ACHN (cell line): ENCODE data around the gene MPHOSPH6.
A peak's percentile ranks its signal among the peaks of the same experiment; 100 is the strongest.
"Not testable (repeated sequence)": the region's sequence is repeated elsewhere in the genome, so short reads cannot be mapped to it uniquely, and the experiment has no call there.

Source experiments
- DNase-seq: peaks from one replicate; pipeline ENCODE4 v3.0.0-alpha.2; 2015
- in situ Hi-C: cut with HindIII; loops from 2 replicates; pipeline ENCODE4 v1.10.0; 2017; ENCODE audit warnings: low sequenced_read_pairs, low pct_ligation_motif_present, low pct_unique_long_range_greater_than_20kb

Gene MPHOSPH6

GRCh38 chr16:82136956-82137821, 32.8 kb downstream of the MPHOSPH6 start:
- DNase-seq: no peak
- in situ Hi-C loops: no loop called here

- in situ Hi-C loops: no loop called here
Measured at GRCh38 chr16:82135844-82136243, 34.2 kb downstream of the MPHOSPH6 start.

GRCh38 chr16:82134846-82135245, 35.2 kb downstream of the MPHOSPH6 start:
- in situ Hi-C loops: no loop called here
- no peak for DNase-seq

More at GRCh38 chr16:82135844-82136243, 34.2 kb downstream of the MPHOSPH6 start:
- peak; percentile 76 for DNase-seq

- in situ Hi-C loops: no loop called here
- no peak for DNase-seq
Measured at GRCh38 chr16:82133798-82134197, 36.2 kb downstream of the MPHOSPH6 start.

GRCh38 chr16:82129881-82130280, 40.1 kb downstream of the MPHOSPH6 start:
- DNase-seq: no peak
- in situ Hi-C loops: no loop called here

GRCh38 chr16:82124651-82125050, 45.4 kb downstream of the MPHOSPH6 start:
- in situ Hi-C loops: no loop called here
- DNase-seq: no peak

- DNase-seq: no peak
- in situ Hi-C loops: no loop called here
Measured at GRCh38 chr16:82119405-82119804, 50.6 kb downstream of the MPHOSPH6 start.

- no peak for DNase-seq
- in situ Hi-C loops: no loop called here
Measured at GRCh38 chr16:82118749-82119148, 51.3 kb downstream of the MPHOSPH6 start.

GRCh38 chr16:82116535-82116934, 53.5 kb downstream of the MPHOSPH6 start:
- in situ Hi-C loops: no loop called here
- DNase-seq: no peak

GRCh38 chr16:82113741-82114140, 56.3 kb downstream of the MPHOSPH6 start:
- in situ Hi-C loops: no loop called here
- no peak for DNase-seq

GRCh38 chr16:82111944-82112343, 58.1 kb downstream of the MPHOSPH6 start:
- in situ Hi-C loops: no loop called here
- DNase-seq: no peak

GRCh38 chr16:82109266-82109665, 60.8 kb downstream of the MPHOSPH6 start:
- DNase-seq, in situ Hi-C loops: not testable (repeated sequence)

GRCh38 chr16:82108774-82109173, 61.2 kb downstream of the MPHOSPH6 start:
- DNase-seq: no peak
- in situ Hi-C loops: no loop called here

GRCh38 chr16:82108100-82108499, 61.9 kb downstream of the MPHOSPH6 start:
- no peak for DNase-seq
- in situ Hi-C loops: no loop called here

GRCh38 chr16:82105107-82105506, 64.9 kb downstream of the MPHOSPH6 start:
- DNase-seq: no peak
- in situ Hi-C loops: no loop called here
